Measurements from ENCODE around the gene CEP192.

Gene CEP192

GRCh38 chr18:13136056-13136903 lies 145.1 kb downstream of the CEP192 start:
- CTCF ChIA-PET: no interaction called here
- POLR2A ChIA-PET: no interaction called here

GRCh38 chr18:13136904-13137669 lies 145.9 kb downstream of the CEP192 start:
- TF ChIP-seq ZNF416 (tag by site-specific recombination; IDR thresholded peaks at IDR 0.05): no peak
- TF ChIP-seq HOXA7 (CRISPR knock-in tag; IDR thresholded peaks at IDR 0.05; ENCODE audit: borderline replicate concordance): no peak
- no peak for TF ChIP-seq ZNF174 (tag by site-specific recombination; IDR thresholded peaks at IDR 0.05)
- Histone ChIP-seq H3K9me3 (ENCODE audit: control insufficient read depth, insufficient read depth, low read depth, low read length) (no peaks in the 10 kb centered on the region), H3K4me3 (ENCODE audit: low read depth, low read length) (peak overlapping the region; percentile 7; the same call in 1 of the 2 replicates), H3K4me1 (ENCODE audit: control insufficient read depth, insufficient read depth, low read length) (no peaks in the 10 kb centered on the region), H3K36me3 (ENCODE audit: control insufficient read depth in 2 of 2, insufficient read depth in 1 of 2, low read length in 2 of 2) (no peaks in the 10 kb centered on the region), H3K27ac (ENCODE audit: extremely low read depth, low read depth, low read length) (no peak overlapping the region)
- POLR2A ChIA-PET: no interaction called here
- CTCF ChIA-PET: no interaction called here

More at GRCh38 chr18:13136056-13136903, 145.1 kb downstream of the CEP192 start:
- Histone ChIP-seq H3K36me3 (ENCODE audit: control insufficient read depth in 2 of 2, insufficient read depth in 1 of 2, low read length in 2 of 2) (no peaks in the 10 kb centered on the region), H3K4me3 (ENCODE audit: low read depth, low read length) (no peak overlapping the region), H3K4me1 (ENCODE audit: control insufficient read depth, insufficient read depth, low read length) (no peaks in the 10 kb centered on the region), H3K9me3 (ENCODE audit: control insufficient read depth, insufficient read depth, low read depth, low read length) (no peaks in the 10 kb centered on the region), H3K27ac (ENCODE audit: extremely low read depth, low read depth, low read length) (no peak overlapping the region)
- TF ChIP-seq ZNF548 (tag by site-specific recombination; IDR thresholded peaks at IDR 0.05) (no peak), ZNF184 (tag by site-specific recombination; IDR thresholded peaks at IDR 0.05) (no peak), ZNF513 (tag by site-specific recombination; IDR thresholded peaks at IDR 0.05) (no peak), ZNF423 (tag by site-specific recombination; IDR thresholded peaks at IDR 0.05) (no peak), PRDM1 (tag by site-specific recombination; IDR thresholded peaks at IDR 0.05) (no peak), HOXD13 (CRISPR knock-in tag; IDR thresholded peaks at IDR 0.05; ENCODE audit: borderline replicate concordance) (no peak), ZNF600 (tag by site-specific recombination; IDR thresholded peaks at IDR 0.05) (no peak), ZNF302 (tag by site-specific recombination; IDR thresholded peaks at IDR 0.05; ENCODE audit: low read depth) (no peak), OVOL3 (tag by site-specific recombination; IDR thresholded peaks at IDR 0.05) (no peak)

- Histone ChIP-seq H3K36me3 (ENCODE audit: control insufficient read depth in 2 of 2, insufficient read depth in 1 of 2, low read length in 2 of 2) (no peaks in the 10 kb centered on the region), H3K9me3 (ENCODE audit: control insufficient read depth, insufficient read depth, low read depth, low read length) (no peaks in the 10 kb centered on the region), H3K27ac (ENCODE audit: extremely low read depth, low read depth, low read length) (no peak overlapping the region), H3K4me1 (ENCODE audit: control insufficient read depth, insufficient read depth, low read length) (no peaks in the 10 kb centered on the region), H3K4me3 (ENCODE audit: low read depth, low read length) (no peak overlapping the region)
- ChIA-PET POLR2A (no interaction called here), CTCF (no interaction called here)
- TF ChIP-seq ZFP41 (tag by site-specific recombination; IDR thresholded peaks at IDR 0.05; ENCODE audit: borderline replicate concordance): no peak
- no peak for TF ChIP-seq RBAK (tag by site-specific recombination; IDR thresholded peaks at IDR 0.05)
- TF ChIP-seq ZNF248 (tag by site-specific recombination; IDR thresholded peaks at IDR 0.05): no peak
- TF ChIP-seq ZNF302 (tag by site-specific recombination; IDR thresholded peaks at IDR 0.05; ENCODE audit: low read depth): no peak
These were observed 146.7 kb downstream of the CEP192 start for GRCh38 chr18:13137670-13138419.
